Fibroblast of mammary gland (primary cell): Measurements from ENCODE around the gene OSER1.
"Not testable (repeated sequence)": the region's sequence is repeated elsewhere in the genome, so short reads cannot be mapped to it uniquely, and the experiment has no call there.

ENCODE experiments used
- DNase-seq: peaks from one replicate; pipeline ENCODE4 v3.0.0-alpha.2; 2010; ENCODE audit warnings: low read depth
- H3K4me3 ChIP-seq: 2 replicates; pipeline ENCODE4 v1.5.1; 2011; ENCODE audit warnings: low read depth, mild to moderate bottlenecking, low read length, moderate library complexity; ENCODE audit not compliant: control insufficient read depth
- CTCF ChIP-seq: conservative IDR thresholded peaks from 2 replicates; pipeline ENCODE4 v1.5.1; 2011; ENCODE audit warnings: low read depth, low read length, inconsistent platforms; ENCODE audit not compliant: control insufficient read depth, insufficient read depth

The OSER1 gene

GRCh38 chr20:44200983-44201382 is 9.6 kb downstream of the OSER1 start:
- no peak overlapping the region for H3K4me3 ChIP-seq
- no peak for DNase-seq
- TF ChIP-seq CTCF = no peak

DNA sequence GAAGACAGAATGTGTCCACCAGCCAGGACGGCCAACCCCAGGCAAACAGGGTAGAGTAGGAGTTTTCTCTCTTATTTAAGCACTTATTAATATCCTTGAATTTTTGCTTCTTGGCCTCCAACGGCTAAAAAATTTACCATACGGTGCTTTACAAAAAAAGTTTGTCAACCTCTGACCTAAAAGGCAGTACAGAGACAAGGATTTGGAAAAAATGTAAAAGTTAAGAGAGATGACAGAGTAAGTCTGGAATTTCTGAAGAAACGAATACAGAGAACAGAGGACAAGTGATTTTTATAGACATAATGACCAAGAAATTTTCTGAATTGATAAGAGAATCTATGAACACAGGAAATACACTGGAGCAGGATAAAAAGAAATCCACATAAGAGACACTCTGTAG is 10.2 kb downstream of the OSER1 start:
- no peak for DNase-seq
- no peak for TF ChIP-seq CTCF
- H3K4me3 ChIP-seq = no peak overlapping the region

GRCh38 chr20:44199877-44200276 is 10.7 kb downstream of the OSER1 start:
- no peak overlapping the region for H3K4me3 ChIP-seq
- DNase-seq = no peak
- TF ChIP-seq CTCF = no peak

DNA sequence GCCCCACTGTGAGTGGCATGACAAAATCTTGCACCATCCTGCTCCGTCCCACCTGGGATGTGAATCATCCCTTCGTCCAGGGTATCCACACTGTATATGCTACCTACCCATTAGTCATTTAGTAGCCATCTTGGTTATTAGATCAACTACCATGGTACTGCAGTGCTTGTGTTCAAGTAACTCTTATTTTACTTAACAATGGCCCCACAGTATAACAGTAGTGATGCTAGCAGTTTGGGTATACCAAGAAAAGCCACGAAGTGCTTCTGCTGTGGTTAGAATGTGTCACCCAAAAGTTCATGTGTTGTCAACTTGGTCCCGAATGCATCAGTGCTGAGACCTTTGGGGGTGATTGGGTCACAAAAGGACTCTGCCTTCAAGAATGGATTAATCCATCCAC is 11.7 kb downstream of the OSER1 start:
- no peak overlapping the region for H3K4me3 ChIP-seq
- DNase-seq = no peak
- no peak for TF ChIP-seq CTCF

DNA sequence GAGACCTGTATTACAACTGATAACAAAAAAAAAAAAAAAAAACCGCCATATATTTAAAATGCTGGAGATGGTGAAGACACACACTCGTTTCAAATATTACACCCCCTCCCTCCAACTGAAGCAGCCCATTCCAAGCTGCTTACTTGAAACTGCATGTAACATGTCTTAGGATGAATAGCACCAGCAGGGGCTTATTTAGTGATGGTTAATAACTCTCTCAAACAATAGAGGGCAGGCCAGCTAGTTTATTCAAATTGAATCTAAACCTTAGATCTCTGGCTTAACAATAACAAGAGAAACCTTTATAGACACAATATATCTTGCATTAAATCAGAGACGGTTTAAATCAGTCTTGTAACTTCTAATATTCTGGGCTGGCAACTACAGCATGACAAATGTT is 14.3 kb downstream of the OSER1 start:
- no peak overlapping the region for H3K4me3 ChIP-seq
- DNase-seq = peak; percentile 28
- peak; percentile 9 for TF ChIP-seq CTCF

DNA sequence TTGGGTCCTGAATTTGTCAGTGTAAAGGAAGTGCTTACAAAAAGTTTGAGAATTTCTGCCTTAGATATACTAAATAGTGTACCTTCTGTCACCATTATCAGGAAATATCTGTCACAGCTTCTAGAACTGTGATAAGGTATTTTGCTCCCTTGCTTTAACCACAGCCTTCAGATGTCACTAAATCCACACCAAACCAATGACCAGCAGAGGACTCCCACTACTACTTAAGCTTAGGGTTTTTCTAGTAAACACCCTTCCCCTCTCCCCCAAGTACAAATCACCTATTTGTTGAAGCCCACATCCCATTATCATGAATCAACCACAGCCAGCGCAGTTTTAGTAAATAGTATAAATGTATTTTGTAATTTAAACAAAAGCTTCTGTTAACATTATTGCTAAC is 15.0 kb downstream of the OSER1 start:
- TF ChIP-seq CTCF = no peak

DNA sequence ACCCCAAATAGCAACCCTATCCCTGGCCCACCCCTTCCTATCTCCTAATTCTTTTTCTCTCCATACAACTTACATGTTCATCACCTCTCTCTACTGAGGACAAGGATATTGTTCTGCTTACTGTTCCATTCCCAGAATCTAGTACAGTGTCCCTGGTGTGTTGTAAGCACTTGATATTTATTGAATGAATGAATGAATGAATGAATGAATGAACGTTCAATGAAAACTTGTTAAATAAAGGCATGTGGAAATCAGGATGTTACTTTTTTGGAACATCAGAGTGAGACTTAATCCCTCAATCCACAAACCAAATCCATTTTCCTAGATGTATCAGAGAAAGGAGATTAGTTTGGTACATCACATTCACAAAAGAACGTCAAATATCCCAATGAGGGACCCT is 16.8 kb downstream of the OSER1 start:
- no peak overlapping the region for H3K4me3 ChIP-seq
- DNase-seq = no peak
- TF ChIP-seq CTCF = no peak

More for the DNA sequence above, 15.0 kb downstream of the OSER1 start:
- no peak overlapping the region for H3K4me3 ChIP-seq
- DNase-seq = no peak

- H3K4me3 ChIP-seq, DNase-seq: not testable (repeated sequence)
Observed at GRCh38 chr20:44191640-44192039, 18.9 kb downstream of the OSER1 start.
